Smooth muscle cell (in vitro differentiated cells): Measurements from ENCODE around the gene FAM53A. TPM values are rescaled to one million over a fixed set of nuclear protein-coding genes. Genes with fewer than 3 reads are reported as not detected.
A peak's percentile ranks its signal among the peaks of the same experiment; 100 is the strongest.

Source experiments
- DNase-seq: peaks from one replicate; lab custom pipeline; 2025; ENCODE audit not compliant: unreplicated experiment; lab: John Stamatoyannopoulos, UW
- H2AFZ ChIP-seq: fragments of 200-600 bp; sonication (generic); 2 replicates; pipeline ENCODE4 v1.6.0; 2016; ENCODE audit warnings: antibody characterized with exemption, low read depth, mild to moderate bottlenecking
- H3F3A ChIP-seq: fragments of 200-600 bp; sonication (generic); 2 replicates; pipeline ENCODE4 v1.6.0; 2017; ENCODE audit warnings: antibody characterized with exemption, low read depth
- H3K27ac ChIP-seq: fragments of 200-600 bp; sonication (generic); 2 replicates; pipeline ENCODE4 v1.5.1; 2016; ENCODE audit warnings: low read depth, mild to moderate bottlenecking
- H3K27me3 ChIP-seq: fragments of 200-600 bp; sonication (generic); 2 replicates; pipeline ENCODE4 v1.6.1; 2016; ENCODE audit warnings: low read depth, mild to moderate bottlenecking
- H3K36me3 ChIP-seq: fragments of 200-600 bp; sonication (generic); 2 replicates; pipeline ENCODE4 v1.5.1; 2016; ENCODE audit warnings: low read depth
- H3K4me1 ChIP-seq: fragments of 200-600 bp; sonication (generic); 2 replicates; pipeline ENCODE4 v1.5.1; 2016; ENCODE audit warnings: low read depth
- H3K4me2 ChIP-seq: fragments of 200-600 bp; sonication (generic); 2 replicates; pipeline ENCODE4 v1.6.0; 2016; ENCODE audit warnings: mild to moderate bottlenecking
- H3K4me3 ChIP-seq: fragments of 200-600 bp; sonication (generic); 2 replicates; pipeline ENCODE4 v1.5.1; 2016; ENCODE audit warnings: mild to moderate bottlenecking
- H3K79me2 ChIP-seq: fragments of 200-600 bp; sonication (generic); 2 replicates; pipeline ENCODE4 v1.6.0; 2016; ENCODE audit warnings: low read depth, mild to moderate bottlenecking
- H3K9ac ChIP-seq: fragments of 200-600 bp; sonication (generic); 2 replicates; pipeline ENCODE4 v1.6.0; 2016; ENCODE audit warnings: low read depth
- H3K9me3 ChIP-seq: fragments of 200-600 bp; sonication (generic); replicated peaks from 2 replicates; pipeline ENCODE4 v1.5.1; 2016; ENCODE audit warnings: low read depth
- H4K20me1 ChIP-seq: fragments of 200-600 bp; sonication (generic); 2 replicates; pipeline ENCODE4 v1.6.0; 2016; ENCODE audit warnings: low read depth
- WGBS: methylation state at CpG from one replicate; pipeline ENCODE4 v1.1.7; 2016; ENCODE audit warnings: low lambda C conversion rate; 5-methylcytosine and 5-hydroxymethylcytosine counted together
- polyA plus RNA-seq: library from polyadenylated mRNA; unstranded; fragments of >200 nt; fragmentation: Nextera tagmentation; extraction: Ambion mirVana; gene quantifications from 2 replicates; pipeline ENCODE4 v1.2.1, GENCODE V29; 2016
- total RNA-seq: library from RNA; depleted of rRNA; stranded (reverse); fragments of >200 nt; gene quantifications from 2 replicates; pipeline ENCODE4 v1.2.3, GENCODE V29; 2014
- TF ChIP-seq, protein P1 (sequence below): fragments of 200-600 bp; sonication (generic); IDR thresholded peaks from 2 replicates; pipeline ENCODE4 v1.5.1; 2017; ENCODE audit warnings: borderline replicate concordance, mild to moderate bottlenecking, antibody characterized with exemption; ENCODE audit not compliant: insufficient read depth, poor library complexity, severe bottlenecking

FAM53A gene
- total and polyA plus RNA-seq, 2 experiments from 2014 or later: 0.70 TPM; not detected in 1

GRCh38 chr4:1712216-1713002 lies 28.3 kb upstream of the FAM53A start, which contains the start of gene SLBP:
Gene SLBP (minus strand): TSS chr4:1712319. CDS start chr4:1712188, 131 bp downstream.
- H3K79me2 ChIP-seq: peaks cover 38% of the 10 kb centered on the region
- H3K9me3 ChIP-seq: no peaks in the 10 kb centered on the region
- peaks cover 17% of the 10 kb centered on the region for H3K4me1 ChIP-seq
- peaks cover 7% of the 10 kb centered on the region for H3F3A ChIP-seq
- peak within 1 kb of the TSS; percentile 97 for H3K27ac ChIP-seq
- peaks cover 42% of the 10 kb centered on the region for H4K20me1 ChIP-seq
- H3K27me3 ChIP-seq: no peaks in the 10 kb centered on the region
- DNase-seq: peak; percentile 85
- WGBS: under 1% methylated on average over 76 of the region's 98 CpGs
- peak within 1 kb of the TSS; percentile 86 for H3K4me2 ChIP-seq
- H2AFZ ChIP-seq: peak within 1 kb of the TSS; percentile 93
- peak within 1 kb of the TSS; percentile 96 for H3K9ac ChIP-seq
- peak within 1 kb of the TSS; percentile 88 for H3K4me3 ChIP-seq
- TF ChIP-seq, protein P1, sequence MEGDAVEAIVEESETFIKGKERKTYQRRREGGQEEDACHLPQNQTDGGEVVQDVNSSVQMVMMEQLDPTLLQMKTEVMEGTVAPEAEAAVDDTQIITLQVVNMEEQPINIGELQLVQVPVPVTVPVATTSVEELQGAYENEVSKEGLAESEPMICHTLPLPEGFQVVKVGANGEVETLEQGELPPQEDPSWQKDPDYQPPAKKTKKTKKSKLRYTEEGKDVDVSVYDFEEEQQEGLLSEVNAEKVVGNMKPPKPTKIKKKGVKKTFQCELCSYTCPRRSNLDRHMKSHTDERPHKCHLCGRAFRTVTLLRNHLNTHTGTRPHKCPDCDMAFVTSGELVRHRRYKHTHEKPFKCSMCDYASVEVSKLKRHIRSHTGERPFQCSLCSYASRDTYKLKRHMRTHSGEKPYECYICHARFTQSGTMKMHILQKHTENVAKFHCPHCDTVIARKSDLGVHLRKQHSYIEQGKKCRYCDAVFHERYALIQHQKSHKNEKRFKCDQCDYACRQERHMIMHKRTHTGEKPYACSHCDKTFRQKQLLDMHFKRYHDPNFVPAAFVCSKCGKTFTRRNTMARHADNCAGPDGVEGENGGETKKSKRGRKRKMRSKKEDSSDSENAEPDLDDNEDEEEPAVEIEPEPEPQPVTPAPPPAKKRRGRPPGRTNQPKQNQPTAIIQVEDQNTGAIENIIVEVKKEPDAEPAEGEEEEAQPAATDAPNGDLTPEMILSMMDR: no peak
- no peaks in the 10 kb centered on the region for H3K36me3 ChIP-seq

- DNase-seq: no peak
Observed at GRCh38 chr4:1711571-1712215, 27.6 kb upstream of the FAM53A start.

GRCh38 chr4:1711055-1711570 lies 27.0 kb upstream of the FAM53A start:
- no peaks in the 10 kb centered on the region for H3K27me3 ChIP-seq
- peaks cover 47% of the 10 kb centered on the region for H3K79me2 ChIP-seq
- DNase-seq: no peak
- peak overlapping the region; percentile 1 for H2AFZ ChIP-seq
- no peaks in the 10 kb centered on the region for H3K36me3 ChIP-seq
- H3K4me3 ChIP-seq: peak overlapping the region; percentile 88
- H3K4me1 ChIP-seq: peaks cover 17% of the 10 kb centered on the region
- peak overlapping the region; percentile 86 for H3K4me2 ChIP-seq
- TF ChIP-seq, protein P1: no peak
- H3K9ac ChIP-seq: peak overlapping the region; percentile 96
- H3K27ac ChIP-seq: peak overlapping the region; percentile 97
- WGBS: 17% methylated on average over 22 of the region's 22 CpGs
- H3K9me3 ChIP-seq: no peaks in the 10 kb centered on the region
- peaks cover 7% of the 10 kb centered on the region for H3F3A ChIP-seq
- peaks cover 49% of the 10 kb centered on the region for H4K20me1 ChIP-seq

More at GRCh38 chr4:1711571-1712215, 27.6 kb upstream of the FAM53A start:
- Histone ChIP-seq H3K4me3 (peak overlapping the region; percentile 88), H2AFZ (peak overlapping the region; percentile 1), H4K20me1 (peaks cover 43% of the 10 kb centered on the region), H3K4me1 (peaks cover 17% of the 10 kb centered on the region), H3K9ac (peak overlapping the region; percentile 96), H3K79me2 (peaks cover 42% of the 10 kb centered on the region), H3K9me3 (no peaks in the 10 kb centered on the region), H3K27me3 (no peaks in the 10 kb centered on the region), H3K27ac (peak overlapping the region; percentile 97), H3F3A (peaks cover 7% of the 10 kb centered on the region), H3K4me2 (peak overlapping the region; percentile 86), H3K36me3 (no peaks in the 10 kb centered on the region)
- TF ChIP-seq, protein P1: no peak
- WGBS: under 1% methylated on average over 69 of the region's 85 CpGs
